GM23248 (cell line): ENCODE data around the gene TRAM2. TPM values are rescaled to one million over a fixed set of nuclear protein-coding genes. Genes with fewer than 3 reads are reported as not detected.

Experiments used
- DNase-seq: peaks from one replicate; pipeline ENCODE4 v3.0.0-alpha.2; 2015
- H2AFZ ChIP-seq: fragments of 200-600 bp; sonication (generic); 2 replicates; pipeline ENCODE4 v1.6.1; 2016; ENCODE audit warnings: antibody characterized with exemption
- H3F3A ChIP-seq: fragments of 200-600 bp; sonication (generic); 2 replicates; pipeline ENCODE4 v1.6.1; 2016; ENCODE audit warnings: mild to moderate bottlenecking, antibody characterized with exemption, mixed run types; ENCODE audit not compliant: insufficient read depth
- H3K27ac ChIP-seq: fragments of 200-600 bp; sonication (generic); 2 replicates; pipeline ENCODE4 v1.5.1; 2016; ENCODE audit warnings: mild to moderate bottlenecking
- H3K27me3 ChIP-seq: fragments of 200-600 bp; sonication (generic); replicated peaks from 2 replicates; pipeline ENCODE4 v1.6.1; 2016; ENCODE audit warnings: mild to moderate bottlenecking; ENCODE audit not compliant: insufficient read depth
- H3K36me3 ChIP-seq: fragments of 200-600 bp; sonication (generic); 2 replicates; pipeline ENCODE4 v1.6.1; 2016; ENCODE audit warnings: low read depth, mild to moderate bottlenecking
- H3K4me1 ChIP-seq: fragments of 200-600 bp; sonication (generic); 2 replicates; pipeline ENCODE4 v1.6.1; 2016; ENCODE audit warnings: mild to moderate bottlenecking; ENCODE audit not compliant: insufficient read depth
- H3K4me2 ChIP-seq: fragments of 200-600 bp; sonication (generic); one replicate; pipeline ENCODE4 v1.6.1; 2016; ENCODE audit warnings: mild to moderate bottlenecking; ENCODE audit not compliant: unreplicated experiment
- H3K4me3 ChIP-seq: fragments of 200-600 bp; sonication (generic); 2 replicates; pipeline ENCODE4 v1.5.1; 2016; ENCODE audit warnings: mild to moderate bottlenecking
- H3K79me2 ChIP-seq: fragments of 200-600 bp; sonication (generic); 2 replicates; pipeline ENCODE4 v1.6.1; 2016; ENCODE audit warnings: mild to moderate bottlenecking; ENCODE audit not compliant: insufficient read depth
- H3K9ac ChIP-seq: fragments of 200-600 bp; sonication (generic); 2 replicates; pipeline ENCODE4 v1.6.1; 2016; ENCODE audit warnings: mild to moderate bottlenecking
- H3K9me2 ChIP-seq: fragments of 200-600 bp; sonication (generic); 2 replicates; pipeline ENCODE4 v1.6.1; 2016; ENCODE audit warnings: mixed run types, mild to moderate bottlenecking, moderate library complexity; ENCODE audit not compliant: insufficient read depth
- H3K9me3 ChIP-seq: fragments of 200-600 bp; sonication (generic); one replicate; pipeline ENCODE4 v1.6.1; 2017; ENCODE audit warnings: low read depth
- H4K20me1 ChIP-seq: fragments of 200-600 bp; sonication (generic); 2 replicates; pipeline ENCODE4 v1.6.0; 2016; ENCODE audit not compliant: insufficient read depth
- EZH2 ChIP-seq: fragments of 200-600 bp; sonication (generic); IDR thresholded peaks from 2 replicates; pipeline ENCODE4 v1.6.1; 2018; ENCODE audit warnings: antibody characterized with exemption, mild to moderate bottlenecking; ENCODE audit not compliant: insufficient read depth, poor library complexity, severe bottlenecking
- EZH2phosphoT487 ChIP-seq: fragments of 200-600 bp; sonication (generic); IDR thresholded peaks from 2 replicates; pipeline ENCODE4 v1.6.1; 2018; ENCODE audit warnings: antibody characterized with exemption, moderate library complexity, mild to moderate bottlenecking, low read depth; ENCODE audit not compliant: insufficient read depth
- WGBS, 2 experiments: methylation state at CpG; one replicate each; pipeline ENCODE4 v1.1.6; 2015 to 2017; ENCODE audit warnings: low lambda C conversion rate in 2 of 2, low coverage in 1 of 2; ENCODE audit errors: missing lambda C conversion rate in 2 of 2; 5-methylcytosine and 5-hydroxymethylcytosine counted together
- in situ Hi-C: fragments of 300-500 bp; cut with MboI; formaldehyde crosslinking; loops from 2 replicates; pipeline ENCODE4 v1.15.0; 2020
- polyA plus RNA-seq: library from polyadenylated mRNA; unstranded; fragments of >200 nt; fragmentation: Nextera tagmentation; extraction: Ambion mirVana; gene quantifications from 2 replicates; pipeline ENCODE4 v1.2.1, GENCODE V29; 2016
- total RNA-seq: library from RNA; depleted of rRNA; stranded (reverse); fragments of >200 nt; shearing (Covaris generic); gene quantifications from 2 replicates; pipeline ENCODE4 v1.2.3, GENCODE V29; 2014

The TRAM2 gene
- total and polyA plus RNA-seq, 2 experiments from 2014 or later: 141 to 174 TPM

DNA sequence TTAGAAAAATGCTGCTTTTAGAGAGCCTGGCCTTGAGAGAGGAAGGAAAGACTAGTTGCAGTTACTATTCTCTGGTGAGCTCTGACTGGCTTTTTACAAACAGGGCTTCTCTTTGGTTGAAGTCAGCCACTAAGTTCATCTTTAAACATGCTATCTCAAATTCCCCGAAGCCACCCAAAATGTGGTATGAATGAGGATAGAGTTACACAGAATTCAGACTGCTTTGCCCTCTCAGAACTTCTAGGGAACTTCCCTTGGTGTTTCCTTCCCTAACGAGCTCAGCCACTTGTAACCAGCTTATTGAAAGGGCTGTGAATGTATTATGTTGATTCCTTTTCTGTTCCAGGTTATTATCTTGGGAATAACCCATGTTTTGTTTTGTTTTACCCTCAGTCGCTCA is 83.2 kb downstream of the TRAM2 start:
- H3K4me1 ChIP-seq: peaks cover 39% of the 10 kb centered on the region
- no peak overlapping the region for H3K4me3 ChIP-seq
- H3K79me2 ChIP-seq: peaks cover 16% of the 10 kb centered on the region; the same call in 1 of the 2 replicates
- no peaks in the 10 kb centered on the region for H3K9me3 ChIP-seq
- H3K9me2 ChIP-seq: no peaks in the 10 kb centered on the region
- H4K20me1 ChIP-seq: no peaks in the 10 kb centered on the region
- in situ Hi-C loops: no loop called here
- peaks cover 26% of the 10 kb centered on the region for H3K36me3 ChIP-seq
- peak overlapping the region; percentile 20; the same call in 1 of the 2 replicates for H3K27ac ChIP-seq
- WGBS, 2 experiments: 52 to 66% methylated on average over 3 of the region's 3 CpGs
- no peak overlapping the region for H3K4me2 ChIP-seq
- H2AFZ ChIP-seq: no peak overlapping the region
- no peak overlapping the region for H3K9ac ChIP-seq
- DNase-seq: no peak
- TF ChIP-seq EZH2phosphoT487 (no peak), EZH2 (no peak)
- no peaks in the 10 kb centered on the region for H3K27me3 ChIP-seq
- H3F3A ChIP-seq: peaks cover 92% of the 10 kb centered on the region

DNA sequence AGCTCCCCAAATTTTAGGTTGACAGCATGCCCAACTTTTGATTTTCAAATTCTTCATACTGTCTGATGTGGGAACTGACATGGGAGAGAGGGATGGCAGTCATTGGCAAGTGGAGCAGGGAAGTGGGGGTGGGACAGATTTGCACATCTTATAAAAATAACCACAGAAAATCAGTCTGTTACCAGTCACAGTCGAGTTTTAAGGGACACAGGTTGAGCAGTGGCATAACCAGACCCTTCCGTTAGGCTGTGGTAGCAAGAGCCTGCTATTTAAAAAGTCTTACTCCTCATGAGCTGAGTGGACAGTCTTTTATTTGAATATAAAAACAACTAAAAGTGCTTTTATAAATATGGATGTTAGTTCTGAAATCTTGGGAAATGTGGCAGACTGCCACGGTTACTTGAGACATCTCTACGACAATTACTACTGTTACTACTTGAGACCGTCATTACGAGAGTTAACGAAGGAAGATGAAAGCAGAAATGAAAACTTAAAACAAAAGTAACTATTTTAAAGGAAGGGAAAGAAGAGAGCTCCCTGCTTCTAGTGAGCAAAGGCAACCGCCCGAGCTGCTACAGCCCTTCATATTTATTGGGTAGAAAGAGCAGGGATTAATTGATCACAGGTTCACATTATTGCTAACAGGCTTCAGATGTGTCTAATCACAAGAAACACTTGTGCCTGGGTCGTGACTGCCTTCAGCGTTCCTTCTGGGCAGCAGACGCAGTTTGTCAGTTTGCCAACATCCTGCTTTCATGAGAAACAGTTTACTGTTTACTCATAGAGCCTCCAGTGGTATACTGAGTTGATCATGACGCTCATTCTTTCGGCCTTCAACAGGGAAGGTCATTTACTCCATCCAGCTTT is 85.4 kb downstream of the TRAM2 start:
- H3K9me3 ChIP-seq: no peaks in the 10 kb centered on the region
- TF ChIP-seq EZH2 (no peak), EZH2phosphoT487 (no peak)
- in situ Hi-C loops: no loop called here
- 0 out of 2 replicates have a peak overlapping the region, but pooled peaks have one; percentile 6 for H3K4me3 ChIP-seq
- H3K27ac ChIP-seq: peak overlapping the region; percentile 68
- no peaks in the 10 kb centered on the region for H3K27me3 ChIP-seq
- H3K9me2 ChIP-seq: no peaks in the 10 kb centered on the region
- H3K79me2 ChIP-seq: no peaks in the 10 kb centered on the region
- DNase-seq: peak; percentile 82
- no peaks in the 10 kb centered on the region for H4K20me1 ChIP-seq
- 14 to 20% methylated on average over 14 of the region's 14 CpGs for WGBS, 2 experiments
- H2AFZ ChIP-seq: peak overlapping the region; percentile 29; the same call in 1 of the 2 replicates
- H3K9ac ChIP-seq: peak overlapping the region; percentile 41
- peaks cover 70% of the 10 kb centered on the region for H3F3A ChIP-seq
- H3K4me1 ChIP-seq: peaks cover 34% of the 10 kb centered on the region
- peak overlapping the region; percentile 41 for H3K4me2 ChIP-seq
- H3K36me3 ChIP-seq: peaks cover 12% of the 10 kb centered on the region; the same call in 1 of the 2 replicates

DNA sequence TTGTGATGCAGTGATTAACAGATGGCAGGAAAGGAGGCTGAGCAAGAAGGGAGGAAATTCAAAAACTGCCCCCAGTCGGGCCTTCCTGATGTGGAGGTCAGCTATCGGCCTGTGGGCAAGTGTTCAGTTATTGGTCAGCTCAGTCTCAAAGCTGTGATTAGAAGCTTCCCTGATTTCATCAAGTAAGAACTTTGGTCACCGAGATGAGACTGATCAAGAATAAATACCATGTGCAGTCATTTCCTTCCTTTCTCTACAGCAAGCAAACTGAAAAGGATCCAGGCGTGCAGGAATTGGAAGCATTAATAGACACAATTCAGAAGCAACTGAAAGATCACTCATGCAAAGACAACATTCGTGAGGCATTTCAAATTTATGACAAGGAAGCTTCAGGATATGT is 87.0 kb downstream of the TRAM2 start:
- no peak overlapping the region for H2AFZ ChIP-seq
- in situ Hi-C loops: no loop called here
- TF ChIP-seq EZH2phosphoT487: no peak
- TF ChIP-seq EZH2: no peak
- no peaks in the 10 kb centered on the region for H3K27me3 ChIP-seq
- H3K36me3 ChIP-seq: peaks cover 2% of the 10 kb centered on the region; the same call in 1 of the 2 replicates
- DNase-seq: no peak
- H3K9me2 ChIP-seq: no peaks in the 10 kb centered on the region
- no peaks in the 10 kb centered on the region for H3K79me2 ChIP-seq
- no peaks in the 10 kb centered on the region for H4K20me1 ChIP-seq
- peaks cover 34% of the 10 kb centered on the region for H3K4me1 ChIP-seq
- peaks cover 54% of the 10 kb centered on the region for H3F3A ChIP-seq
- H3K27ac ChIP-seq: peak overlapping the region; percentile 27; the same call in 1 of the 2 replicates
- no peaks in the 10 kb centered on the region for H3K9me3 ChIP-seq
- H3K4me3 ChIP-seq: no peak overlapping the region
- WGBS, 2 experiments: 69 to 74% methylated on average over 5 of the region's 5 CpGs
- no peak overlapping the region for H3K4me2 ChIP-seq
- H3K9ac ChIP-seq: no peak overlapping the region

DNA sequence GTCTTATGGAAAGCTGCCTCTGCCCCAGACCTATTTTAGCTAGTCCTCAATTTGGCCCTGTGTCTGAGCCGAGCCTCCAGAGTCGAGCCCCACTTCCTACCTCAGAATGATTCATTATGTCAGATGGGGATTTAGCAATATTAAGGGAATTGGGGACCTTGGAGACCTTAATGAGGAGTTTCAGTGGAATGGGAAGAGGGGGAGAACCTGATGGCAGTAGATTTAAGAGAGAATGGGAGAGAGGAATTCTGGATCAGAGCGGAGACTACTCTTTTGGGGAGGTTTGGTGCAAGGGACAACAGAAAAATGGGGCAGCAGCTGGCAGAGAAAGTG is 93.2 kb downstream of the TRAM2 start:
- Histone ChIP-seq H3K9ac (no peak overlapping the region), H3K27me3 (no peaks in the 10 kb centered on the region), H3F3A (peaks cover 8% of the 10 kb centered on the region; the same call in 1 of the 2 replicates), H3K79me2 (no peaks in the 10 kb centered on the region), H3K4me3 (no peak overlapping the region), H3K4me2 (no peak overlapping the region), H3K9me2 (no peaks in the 10 kb centered on the region), H3K27ac (no peak overlapping the region), H3K4me1 (0 out of 2 replicates have a peak, but pooled peaks cover 5% of the 10 kb centered on the region), H3K9me3 (no peaks in the 10 kb centered on the region), H2AFZ (no peak overlapping the region), H4K20me1 (no peaks in the 10 kb centered on the region), H3K36me3 (no peaks in the 10 kb centered on the region)
- DNase-seq: no peak
- TF ChIP-seq EZH2phosphoT487 (no peak), EZH2 (no peak)
- WGBS, 2 experiments: 90 to 95% methylated on average over 3 of the region's 3 CpGs
- in situ Hi-C loops: no loop called here
